HG03025 (cell line): ENCODE data around the gene CRACDL.
"Not testable (repeated sequence)": the region's sequence is repeated elsewhere in the genome, so short reads cannot be mapped to it uniquely, and the experiment has no call there.

Experiments used
- ATAC-seq: cut with Tn5 transposase; IDR thresholded peaks from one replicate; pipeline ENCODE4 v1.9.1; 2021; ENCODE audit warnings: mild to moderate bottlenecking, moderate library complexity; ENCODE audit not compliant: unreplicated experiment, low FRiP score

The CRACDL gene

DNA sequence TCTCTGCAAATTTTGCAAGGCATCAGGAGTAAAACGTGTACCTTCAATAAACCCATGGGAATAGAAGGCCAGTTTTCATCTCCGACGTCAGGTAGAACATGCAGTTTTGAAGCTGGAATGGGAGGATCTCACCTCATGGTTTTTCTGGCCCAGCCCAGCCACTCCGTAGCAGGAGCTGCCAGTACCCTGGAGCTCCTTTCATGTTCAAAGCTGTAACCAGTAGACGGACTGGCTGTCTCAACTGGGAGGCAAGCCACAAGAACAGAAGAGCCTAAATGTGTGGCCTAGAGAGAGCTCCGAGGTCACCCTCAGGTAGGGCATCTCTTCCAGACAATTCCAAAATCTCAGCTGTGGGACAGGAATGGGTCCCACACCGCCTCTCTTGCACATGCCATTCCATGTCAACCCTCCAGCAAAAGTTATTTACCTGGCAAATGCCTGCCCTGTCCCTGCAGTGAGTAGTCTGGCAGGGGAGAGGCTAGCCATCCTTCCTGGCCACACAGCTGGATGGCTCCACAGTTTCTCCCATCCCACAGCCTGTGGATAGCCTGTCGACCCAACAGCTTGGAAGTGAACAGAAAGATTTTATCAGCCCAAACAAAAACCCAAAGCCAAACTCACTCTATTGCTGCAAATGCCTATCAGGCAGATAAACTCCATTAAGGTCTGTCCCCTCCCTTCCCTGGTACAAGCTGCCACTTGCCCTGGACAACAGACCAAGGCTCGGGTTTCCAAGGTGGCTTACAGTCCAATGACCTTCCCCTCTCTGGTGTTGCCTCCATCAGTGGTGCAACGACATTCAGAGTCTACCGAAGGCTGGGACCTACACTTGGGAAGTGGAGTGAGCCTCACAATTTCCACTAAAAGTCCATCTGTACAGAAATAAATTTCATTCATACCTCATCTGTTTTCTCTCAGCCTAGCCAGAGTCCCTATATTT lies 27.8 kb downstream of the CRACDL start:
- ATAC-seq: no peak

DNA sequence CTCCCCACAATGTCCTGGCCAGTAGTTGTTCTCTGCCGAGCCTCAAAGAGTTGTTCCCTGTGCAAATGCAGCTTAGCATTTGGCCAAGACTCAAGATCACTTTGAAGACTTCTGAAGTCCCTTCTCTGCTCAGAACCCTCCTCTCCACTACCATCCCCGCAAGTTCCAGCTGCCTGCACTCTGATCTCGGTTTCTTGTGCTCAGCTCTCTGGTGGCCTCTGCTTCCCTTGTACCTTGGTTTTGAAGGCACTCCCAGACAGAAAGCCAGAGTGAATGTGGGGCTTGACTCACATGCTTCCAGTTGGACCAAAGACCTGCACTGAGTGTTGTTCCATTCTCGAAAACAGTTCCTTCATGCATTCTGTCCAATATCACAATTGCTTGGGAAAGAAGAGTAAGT lies 28.6 kb downstream of the CRACDL start:
- no peak for ATAC-seq

DNA sequence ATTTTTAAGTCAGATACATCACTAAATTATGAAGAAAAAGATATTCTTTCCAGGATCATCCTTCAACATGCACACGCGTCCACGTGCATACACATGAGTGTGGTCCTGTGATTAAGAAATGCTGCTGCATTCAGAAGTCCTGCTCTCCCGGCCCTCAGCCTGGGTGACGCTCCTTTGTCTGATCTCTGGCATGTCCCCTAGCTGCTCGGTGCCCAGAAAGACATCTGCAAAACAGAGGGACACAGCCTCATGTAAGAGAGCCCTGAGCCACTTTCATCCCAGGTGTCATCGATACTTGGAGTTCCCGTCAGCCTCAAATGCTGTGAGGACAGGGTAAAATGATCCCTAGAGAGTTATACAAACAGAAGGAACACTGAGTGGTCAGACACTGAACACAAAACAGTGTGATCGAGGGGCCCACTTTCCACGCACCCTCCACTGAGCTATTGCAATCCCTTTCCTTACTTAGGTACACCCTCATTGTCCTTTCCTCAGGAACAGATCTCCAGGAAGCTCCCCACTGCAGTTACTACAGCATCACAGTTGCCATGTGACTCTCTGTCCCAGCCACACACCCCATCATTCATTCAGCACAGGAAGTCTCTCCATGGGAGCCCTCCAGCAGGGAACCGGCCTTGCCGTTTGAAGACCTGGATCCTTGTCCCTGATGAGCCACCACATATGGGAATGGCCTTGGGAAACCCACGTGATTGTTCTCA lies 32.1 kb downstream of the CRACDL start:
- ATAC-seq: no peak

DNA sequence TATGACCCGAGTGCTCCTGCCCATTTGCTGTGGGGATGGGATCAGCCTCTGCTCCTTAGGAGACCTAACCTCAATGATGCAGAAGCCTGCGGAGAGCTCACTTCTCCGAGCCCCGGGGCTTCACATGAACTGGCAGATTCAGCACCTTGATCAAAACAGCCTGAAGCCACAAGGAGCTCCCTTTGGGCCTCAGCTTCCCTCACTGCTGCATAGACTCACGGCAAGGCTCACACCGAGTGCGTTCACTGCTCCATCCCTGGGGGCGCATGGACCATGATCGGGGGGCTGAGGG lies 33.0 kb downstream of the CRACDL start:
- no peak for ATAC-seq

DNA sequence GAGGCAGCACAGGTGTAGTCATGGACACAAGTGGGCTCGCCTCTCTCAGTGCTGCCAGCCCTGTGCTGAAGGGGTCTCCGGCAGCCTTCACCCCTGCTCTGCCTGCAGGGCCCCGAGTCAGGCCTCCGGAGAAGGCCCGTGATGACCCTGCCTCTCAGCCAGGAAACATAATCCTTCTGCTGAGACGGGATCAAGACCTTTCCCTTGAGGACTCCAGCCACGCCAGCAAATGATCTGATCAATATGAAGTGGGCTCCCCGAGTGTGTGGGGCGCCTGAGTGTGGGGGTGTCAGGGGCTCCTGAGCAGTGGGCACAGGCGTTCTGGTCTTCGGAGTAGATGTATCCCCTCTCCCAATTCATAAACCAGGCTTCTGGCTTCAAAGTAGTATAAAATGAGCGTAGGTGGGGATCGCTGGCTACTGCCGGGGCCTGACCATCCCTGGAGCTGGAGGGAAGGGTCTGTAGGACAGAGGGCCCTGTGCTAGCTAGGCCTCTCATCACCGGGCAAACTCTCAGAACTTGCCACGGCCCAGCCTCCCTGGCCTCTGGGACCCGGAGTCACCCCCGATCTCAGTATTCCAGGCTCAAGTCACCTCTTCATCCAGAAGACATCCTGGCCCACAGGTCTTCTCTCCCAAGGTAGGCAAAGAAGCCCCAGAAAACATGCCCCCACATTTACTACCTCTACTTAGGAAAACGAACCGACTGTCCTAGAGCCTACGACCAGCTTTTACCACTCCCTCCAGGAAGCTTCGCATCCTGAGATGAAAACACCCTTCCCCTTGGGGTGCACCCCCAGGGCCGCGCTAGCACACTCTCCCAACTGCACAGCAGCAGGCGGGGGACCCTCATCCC lies 33.6 kb downstream of the CRACDL start:
- ATAC-seq: no peak

DNA sequence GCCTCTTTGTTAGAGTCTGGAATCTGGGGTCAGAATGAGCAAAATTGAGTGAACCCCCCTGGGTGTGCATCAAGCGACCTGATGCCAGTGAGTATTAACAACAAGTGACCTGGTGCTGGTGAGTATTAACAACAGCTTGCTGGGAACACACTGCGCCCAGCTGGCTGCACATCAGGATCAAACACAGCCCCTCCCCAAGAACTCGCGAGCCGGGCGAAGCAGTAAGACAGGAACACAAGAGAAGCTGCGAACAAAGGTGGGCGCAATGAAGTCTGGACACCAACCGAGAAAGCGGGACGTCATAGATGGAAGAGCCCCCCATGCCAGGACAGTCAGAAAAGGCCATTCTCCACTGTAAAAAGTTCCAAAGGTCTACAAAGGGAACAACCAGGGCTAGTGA lies 34.3 kb downstream of the CRACDL start:
- ATAC-seq: no peak

DNA sequence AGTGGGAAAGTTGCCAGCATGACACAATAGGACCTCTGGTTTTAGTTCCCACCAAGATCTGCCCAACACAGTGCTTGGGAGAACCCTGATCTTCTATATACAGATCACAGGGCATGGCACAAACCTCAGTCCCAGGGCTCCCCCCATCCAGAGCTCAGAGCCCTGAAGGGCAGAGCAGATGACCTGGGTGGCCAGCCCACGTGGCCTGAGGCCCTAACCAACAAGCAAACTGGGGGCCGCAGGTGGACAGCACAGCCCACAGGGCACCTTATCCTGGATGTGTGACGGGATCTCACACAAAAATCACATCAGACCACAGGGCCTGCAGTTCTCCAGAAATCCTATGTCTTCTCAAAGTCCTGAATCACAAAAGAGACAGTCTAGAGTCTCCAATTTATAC lies 34.7 kb downstream of the CRACDL start:
- ATAC-seq: no peak

DNA sequence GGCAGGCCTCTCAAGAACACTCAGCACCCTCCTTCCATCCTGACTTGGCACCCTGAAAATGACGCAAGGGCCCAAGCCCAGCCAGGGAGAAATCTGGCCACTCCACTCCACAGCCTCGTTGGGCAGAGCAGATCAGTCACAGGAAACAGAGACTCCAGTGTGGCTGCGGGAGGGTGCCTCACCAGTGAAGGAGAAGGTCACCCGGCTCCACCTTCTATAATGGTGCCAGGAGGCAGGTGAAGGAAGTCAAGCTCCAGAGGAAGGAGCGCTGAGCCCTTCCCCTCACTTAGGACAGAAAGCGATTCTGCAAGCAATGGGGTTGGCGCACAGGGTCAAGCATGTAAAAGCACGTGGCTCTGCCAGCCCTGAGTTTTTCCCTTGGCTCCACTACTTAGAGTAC lies 35.3 kb downstream of the CRACDL start:
- ATAC-seq: no peak

DNA sequence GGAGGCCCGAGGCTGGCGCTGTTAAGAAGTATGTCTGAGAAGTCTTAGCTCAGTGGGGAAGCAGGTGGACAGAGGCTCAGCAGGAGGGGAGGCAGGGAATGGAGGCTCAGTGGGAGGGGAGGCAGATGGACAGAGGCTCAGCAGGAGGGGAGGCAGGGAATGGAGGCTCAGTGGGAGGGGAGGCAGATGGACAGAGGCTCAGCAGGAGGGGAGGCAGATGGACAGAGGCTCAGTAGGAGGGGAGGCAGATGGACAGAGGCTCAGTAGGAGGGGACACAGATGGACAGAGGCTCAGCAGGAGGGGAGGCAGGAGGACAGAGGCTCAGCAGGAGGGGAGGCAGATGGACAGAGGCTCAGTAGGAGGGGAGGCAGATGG lies 36.3 kb downstream of the CRACDL start:
- ATAC-seq: not testable (repeated sequence)

DNA sequence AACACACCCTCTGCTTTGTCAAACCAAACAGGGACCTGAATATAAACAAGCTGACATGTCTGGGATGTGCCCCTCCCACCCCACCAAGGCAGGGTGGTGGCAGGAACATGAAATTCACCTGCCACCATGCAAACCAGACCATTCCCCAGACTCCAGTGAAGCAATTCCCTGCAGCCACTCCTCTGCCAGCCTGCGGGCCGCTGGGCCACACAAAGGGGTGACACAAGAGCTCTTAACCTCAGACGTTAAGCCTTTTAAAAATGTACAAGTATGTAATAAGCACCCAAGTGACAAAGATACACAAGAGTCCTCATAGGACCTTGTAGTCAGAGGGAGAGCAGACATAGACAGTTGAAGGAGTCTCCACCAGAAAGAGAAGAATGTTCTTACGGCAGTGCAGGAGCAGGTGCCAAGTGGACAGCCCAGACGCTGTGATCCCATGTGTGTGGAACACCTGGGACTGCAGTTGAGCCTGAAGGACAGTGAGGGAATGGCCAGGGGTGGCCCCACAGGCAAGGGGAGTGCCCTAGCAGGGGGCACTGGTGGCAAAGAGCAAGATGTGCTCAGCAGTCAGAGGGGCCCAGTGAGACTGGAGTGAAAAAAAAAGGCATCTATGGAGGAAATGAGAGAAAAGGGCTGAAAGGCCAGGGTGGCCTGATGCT lies 36.9 kb downstream of the CRACDL start:
- ATAC-seq: no peak

DNA sequence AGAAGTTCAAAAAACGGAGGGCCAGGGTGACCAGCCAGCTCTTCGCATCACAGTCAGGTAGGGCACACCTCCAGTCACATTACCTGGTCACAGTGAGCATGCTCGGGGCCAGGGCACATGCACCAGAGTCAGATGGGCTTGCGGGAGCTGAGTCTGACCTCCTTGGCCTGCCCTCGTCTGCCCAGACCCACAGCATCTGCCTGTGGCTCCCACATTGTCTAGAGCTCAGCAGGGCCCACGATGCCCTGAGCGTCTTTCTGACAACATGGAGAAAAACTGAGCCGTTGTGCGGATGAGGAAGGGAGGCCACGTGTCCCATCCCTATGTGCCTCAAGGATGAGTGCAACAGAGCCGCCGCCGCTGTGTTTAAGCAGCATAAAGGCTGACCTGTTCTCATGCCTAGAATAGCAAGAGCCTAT lies 37.6 kb downstream of the CRACDL start:
- ATAC-seq: no peak

DNA sequence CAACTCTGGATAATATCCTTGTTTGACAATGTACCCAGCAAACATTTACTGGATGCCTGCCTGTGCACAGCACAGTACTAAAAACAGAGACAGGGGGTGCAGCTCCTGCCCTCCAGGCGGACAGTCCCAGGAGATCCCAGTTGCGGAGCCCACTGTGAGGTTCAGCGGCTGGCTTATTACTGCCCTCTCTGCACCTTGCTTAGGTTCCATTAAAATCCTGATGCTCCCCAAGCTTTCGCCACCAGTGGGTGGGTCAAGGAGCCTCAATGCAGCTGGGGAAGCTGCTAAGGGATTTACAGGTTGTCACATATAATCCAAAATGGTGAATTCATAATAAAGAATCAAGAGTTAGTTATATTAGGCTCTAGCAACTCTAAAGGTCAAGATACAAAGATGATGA lies 38.3 kb downstream of the CRACDL start:
- no peak for ATAC-seq

DNA sequence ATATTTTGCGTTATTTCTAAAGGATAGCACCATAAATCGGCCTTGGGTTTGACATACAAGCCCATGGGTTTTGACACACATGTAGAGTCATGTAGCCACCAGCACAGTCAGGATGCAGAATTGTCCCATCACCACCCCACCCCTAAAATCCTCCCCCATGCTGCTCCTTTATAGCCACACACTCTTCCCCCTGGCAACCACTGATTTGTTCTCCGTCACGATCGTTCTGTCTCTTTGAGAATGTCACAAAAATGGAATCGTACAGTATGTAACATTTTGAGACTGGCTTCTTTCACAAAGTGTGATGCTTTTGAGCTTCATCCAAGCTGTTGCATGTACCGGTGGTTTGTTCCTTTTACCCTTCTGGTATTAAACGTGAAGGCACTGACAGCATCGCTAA lies 39.1 kb downstream of the CRACDL start:
- no peak for ATAC-seq

DNA sequence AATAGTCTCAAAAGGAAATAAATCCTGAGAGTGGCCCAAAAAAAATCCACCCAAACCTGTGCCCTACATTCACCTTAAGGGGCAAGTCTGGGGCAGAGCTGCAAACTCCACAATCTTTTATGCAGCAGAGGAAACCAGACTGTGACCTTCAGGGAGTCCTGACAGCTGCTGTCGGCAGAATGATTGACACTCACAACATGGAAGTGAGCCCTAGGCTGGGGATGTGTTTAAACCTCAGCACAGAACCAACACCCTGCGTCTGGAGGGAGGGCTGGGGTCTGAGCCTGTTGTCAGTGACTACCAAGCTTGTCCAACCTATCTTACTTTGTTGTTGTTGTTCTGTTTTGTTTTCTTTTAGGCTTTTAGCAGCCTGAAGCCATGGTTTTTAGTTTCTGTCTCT lies 39.6 kb downstream of the CRACDL start:
- ATAC-seq: no peak

DNA sequence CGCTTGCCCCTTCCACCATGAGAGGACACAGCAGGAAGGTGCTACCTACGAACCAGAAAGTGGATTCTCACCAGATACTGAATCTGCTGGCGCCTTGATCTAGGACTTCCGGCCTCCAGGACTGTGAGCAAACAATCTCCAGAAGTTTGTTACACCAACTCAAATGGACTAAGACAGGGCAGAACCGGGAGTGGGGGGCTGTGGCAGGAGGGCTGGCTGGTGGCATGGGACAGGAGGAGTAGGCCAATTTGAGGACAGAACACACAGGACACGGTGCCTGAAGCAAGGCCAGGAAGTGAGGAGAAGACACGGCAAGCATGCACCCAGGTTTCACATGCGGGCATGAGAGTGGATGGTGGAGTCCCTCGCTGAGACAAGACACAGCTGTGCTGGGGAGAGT lies 40.1 kb downstream of the CRACDL start:
- ATAC-seq: no peak

DNA sequence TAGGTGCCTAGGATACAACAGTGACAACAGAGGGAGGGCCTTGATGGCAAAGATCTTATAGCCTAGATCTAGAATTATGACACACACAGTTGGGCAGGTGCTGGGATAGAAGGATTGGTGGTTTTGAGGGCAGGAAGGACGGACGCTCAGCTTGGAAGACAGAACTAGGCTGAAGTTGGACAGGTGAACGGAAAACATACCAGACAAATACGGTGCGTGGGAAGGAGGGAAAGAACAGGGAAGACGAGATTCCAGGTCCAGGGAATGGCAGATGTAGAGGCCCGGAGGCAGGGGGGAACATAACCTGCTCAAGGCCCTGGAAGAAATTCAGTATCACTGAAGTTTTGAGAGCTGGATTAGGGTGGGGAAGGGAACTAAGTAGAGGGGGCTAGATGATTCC lies 40.8 kb downstream of the CRACDL start:
- ATAC-seq: no peak

DNA sequence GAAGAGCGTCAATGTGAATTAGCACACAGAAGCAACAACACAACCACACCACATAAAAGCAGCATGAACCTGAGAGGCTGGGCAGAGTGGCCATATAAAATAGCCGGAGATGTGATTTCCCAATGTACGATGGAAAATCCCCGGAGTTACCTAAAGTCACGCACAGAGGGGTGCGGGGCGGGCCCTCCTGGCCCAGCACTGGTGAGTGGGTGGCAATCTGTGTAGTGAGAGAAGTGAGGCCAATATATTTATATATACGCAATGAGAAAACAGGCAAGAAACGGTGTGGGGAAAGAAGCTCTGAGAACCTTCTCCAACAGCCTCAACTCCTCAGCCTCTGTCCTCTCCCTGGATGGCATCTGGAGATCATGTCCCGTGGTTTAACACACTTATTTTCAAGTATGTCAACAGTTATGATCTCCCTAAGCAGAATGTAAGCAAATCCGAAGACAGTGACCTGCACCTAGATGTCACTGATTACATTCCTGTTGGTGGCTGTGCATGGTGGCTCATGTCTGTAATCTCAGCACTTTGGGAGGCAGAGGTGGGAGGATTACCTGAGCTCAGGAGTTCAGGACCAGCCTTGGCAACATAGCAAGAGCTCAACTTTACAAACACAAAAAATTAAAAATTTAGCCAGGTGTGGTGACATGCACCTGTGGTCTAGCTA lies 41.6 kb downstream of the CRACDL start:
- no peak for ATAC-seq

DNA sequence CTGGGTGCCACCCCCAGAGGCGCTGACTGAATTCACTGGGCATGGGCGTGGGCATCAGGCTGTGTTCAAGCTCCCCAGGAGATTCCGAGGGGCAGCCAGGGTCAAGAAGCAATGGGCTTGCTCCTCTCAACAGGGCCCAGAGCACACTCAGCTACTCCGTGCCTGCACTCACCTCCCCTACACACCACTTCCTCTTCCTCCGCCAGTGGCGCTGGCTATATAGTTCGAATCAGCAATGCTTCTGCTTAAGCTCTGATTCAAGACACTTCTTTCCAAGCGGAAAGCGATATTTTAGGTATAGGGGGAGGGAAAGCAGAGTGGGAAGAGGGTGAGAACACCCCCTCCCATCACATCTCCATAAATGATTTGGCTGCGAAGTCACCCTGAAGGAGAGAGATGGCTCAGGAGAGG lies 42.1 kb downstream of the CRACDL start:
- no peak for ATAC-seq

DNA sequence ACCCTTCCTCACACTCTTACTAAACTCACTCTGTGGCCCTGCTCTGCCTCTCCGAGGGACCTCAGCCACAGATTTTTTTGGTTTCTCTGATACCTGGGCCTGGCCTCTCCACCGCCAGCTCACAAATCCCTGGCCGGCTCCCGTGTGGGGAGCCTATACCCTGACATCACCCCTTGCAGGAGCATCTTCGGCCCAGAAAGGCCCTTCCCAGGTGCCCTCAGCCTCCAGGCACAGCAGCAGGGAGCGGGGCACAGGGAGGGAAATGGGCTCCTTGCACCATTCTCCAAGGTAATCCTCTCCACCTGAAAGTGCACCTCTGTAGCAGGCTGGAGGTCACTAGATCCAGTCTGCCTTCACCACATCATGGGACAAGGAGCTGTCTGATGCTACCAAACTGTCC lies 43.2 kb downstream of the CRACDL start:
- no peak for ATAC-seq

DNA sequence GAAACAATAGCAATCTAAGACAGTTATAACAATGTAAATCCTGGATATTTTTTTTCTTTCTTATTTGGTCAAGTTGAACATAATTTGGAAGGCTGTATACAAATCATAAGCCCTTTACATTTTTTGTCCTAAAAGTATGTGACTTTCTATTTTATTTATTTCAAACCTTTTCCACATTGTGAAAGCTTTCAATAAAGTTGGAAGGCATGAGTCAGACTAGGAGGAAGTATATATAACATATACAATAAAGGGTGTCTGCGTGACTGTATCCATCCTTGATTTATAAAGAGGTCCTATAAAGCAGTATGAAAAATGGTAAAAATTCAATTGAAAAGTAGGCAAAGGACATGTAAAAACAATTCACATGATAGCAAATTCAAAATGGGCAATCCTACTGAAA lies 44.4 kb downstream of the CRACDL start:
- ATAC-seq: no peak
